ENCODE measurements around the gene GRIN3A. TPM values are rescaled to one million over a fixed set of nuclear protein-coding genes. Genes with fewer than 3 reads are reported as not detected.

The GRIN3A gene
- total RNA-seq, 2 donors from 2014 or later = 0.80 to 1.5 TPM

DNA sequence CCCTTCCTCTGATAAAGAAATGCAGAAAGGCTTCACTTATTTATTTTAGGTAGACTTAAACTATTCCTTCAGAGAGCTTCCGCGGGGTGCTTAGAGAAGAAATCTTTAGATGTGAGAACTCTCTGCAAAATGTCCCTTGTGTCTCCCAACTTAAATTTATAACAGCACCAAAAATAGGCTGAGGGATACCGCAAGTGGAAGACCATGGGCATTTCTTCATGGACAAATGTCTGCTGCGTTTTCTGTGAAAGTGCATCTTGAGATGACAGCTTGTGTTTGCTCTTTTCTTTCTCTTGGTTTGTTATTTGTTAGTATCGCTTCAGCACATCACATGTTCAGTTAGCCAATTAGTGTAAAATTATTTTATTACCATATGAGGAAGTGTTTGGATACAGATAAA lies 15.3 kb upstream of the GRIN3A start:
- Histone ChIP-seq H3K4me3 (no peak overlapping the region), H3K27ac (no peak overlapping the region), H3K4me1 (replicated peaks) (no peaks in the 10 kb centered on the region), H3K36me3 (no peaks in the 10 kb centered on the region), H3K9me3 (no peaks in the 10 kb centered on the region), H3K27me3 (replicated peaks; ENCODE audit: insufficient read depth) (no peaks in the 10 kb centered on the region)
- intact Hi-C loops (cut with DNase I) = no loop called here
- DNase-seq (ENCODE audit: low spot score) = no peak
- TF ChIP-seq, protein P1, sequence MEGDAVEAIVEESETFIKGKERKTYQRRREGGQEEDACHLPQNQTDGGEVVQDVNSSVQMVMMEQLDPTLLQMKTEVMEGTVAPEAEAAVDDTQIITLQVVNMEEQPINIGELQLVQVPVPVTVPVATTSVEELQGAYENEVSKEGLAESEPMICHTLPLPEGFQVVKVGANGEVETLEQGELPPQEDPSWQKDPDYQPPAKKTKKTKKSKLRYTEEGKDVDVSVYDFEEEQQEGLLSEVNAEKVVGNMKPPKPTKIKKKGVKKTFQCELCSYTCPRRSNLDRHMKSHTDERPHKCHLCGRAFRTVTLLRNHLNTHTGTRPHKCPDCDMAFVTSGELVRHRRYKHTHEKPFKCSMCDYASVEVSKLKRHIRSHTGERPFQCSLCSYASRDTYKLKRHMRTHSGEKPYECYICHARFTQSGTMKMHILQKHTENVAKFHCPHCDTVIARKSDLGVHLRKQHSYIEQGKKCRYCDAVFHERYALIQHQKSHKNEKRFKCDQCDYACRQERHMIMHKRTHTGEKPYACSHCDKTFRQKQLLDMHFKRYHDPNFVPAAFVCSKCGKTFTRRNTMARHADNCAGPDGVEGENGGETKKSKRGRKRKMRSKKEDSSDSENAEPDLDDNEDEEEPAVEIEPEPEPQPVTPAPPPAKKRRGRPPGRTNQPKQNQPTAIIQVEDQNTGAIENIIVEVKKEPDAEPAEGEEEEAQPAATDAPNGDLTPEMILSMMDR (IDR thresholded peaks at IDR 0.05) = no peak
- TF ChIP-seq POLR2AphosphoS5 (IDR thresholded peaks at IDR 0.05) = no peak
- TF ChIP-seq POLR2A (IDR thresholded peaks at IDR 0.05) = no peak
- 82% methylated on average over 5 of the region's 5 CpGs for WGBS

DNA sequence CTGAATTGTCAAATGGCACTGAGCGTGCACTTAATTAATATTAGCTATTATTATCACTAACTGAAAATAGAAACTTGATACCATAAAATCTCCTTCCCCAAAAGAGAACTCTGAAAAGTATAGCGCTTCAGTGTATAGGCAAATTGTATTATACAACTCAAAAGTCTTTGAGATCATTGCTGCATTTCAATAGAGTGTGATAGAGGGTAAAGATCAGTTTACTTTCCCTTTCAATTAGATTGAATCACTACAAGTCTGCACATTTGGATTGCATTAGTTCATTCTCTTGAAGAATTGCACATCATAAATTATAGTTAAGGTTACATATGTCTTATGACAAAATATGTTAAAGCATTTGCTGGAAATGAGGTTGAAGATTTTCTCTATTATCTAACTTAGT lies 13.4 kb upstream of the GRIN3A start:
- Histone ChIP-seq H3K36me3 (no peaks in the 10 kb centered on the region), H3K27me3 (replicated peaks; ENCODE audit: insufficient read depth) (no peaks in the 10 kb centered on the region), H3K27ac (no peak overlapping the region), H3K4me3 (no peak overlapping the region), H3K9me3 (no peaks in the 10 kb centered on the region), H3K4me1 (replicated peaks) (no peaks in the 10 kb centered on the region)
- intact Hi-C loops (cut with DNase I) = no loop called here
- no peak for TF ChIP-seq POLR2A (IDR thresholded peaks at IDR 0.05)
- TF ChIP-seq POLR2AphosphoS5 (IDR thresholded peaks at IDR 0.05) = no peak
- TF ChIP-seq, protein P1 (IDR thresholded peaks at IDR 0.05) = no peak
- 100% methylated on average over 2 of the region's 2 CpGs for WGBS
- no peak for DNase-seq (ENCODE audit: low spot score)

DNA sequence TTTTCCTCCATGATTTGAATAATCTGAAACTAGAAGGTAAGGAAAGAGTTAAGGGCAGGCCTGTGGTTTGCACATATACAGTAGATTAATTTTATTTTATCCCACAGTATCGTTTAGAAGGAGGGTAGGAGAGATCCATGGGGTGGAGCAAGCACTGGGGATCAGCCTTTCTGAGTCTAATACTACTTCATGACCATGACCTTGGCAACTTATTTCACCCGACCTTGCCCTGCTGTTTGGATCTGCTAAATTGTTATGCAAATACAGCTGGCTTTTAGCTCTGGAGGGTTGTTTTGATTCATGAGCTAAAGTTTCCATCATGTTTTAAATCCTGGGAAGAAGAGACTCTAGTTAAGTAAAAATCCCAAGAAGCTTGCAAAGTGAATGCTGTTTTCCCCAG lies 864 bp upstream of the GRIN3A start:
- TF ChIP-seq, protein P1 (IDR thresholded peaks at IDR 0.05) = no peak
- no peak for TF ChIP-seq POLR2AphosphoS5 (IDR thresholded peaks at IDR 0.05)
- no peak for TF ChIP-seq POLR2A (IDR thresholded peaks at IDR 0.05)
- no peaks in the 10 kb centered on the region for H3K4me1 ChIP-seq (replicated peaks)
- intact Hi-C loops (cut with DNase I) = loop anchor here (10.0 kb wide), 1 partner anchor 135 kb away; no protein-coding TSS in a partner anchor
- DNase-seq (ENCODE audit: low spot score) = no peak
- whole genome bisulfite sequencing = 27% methylated on average over 2 of the region's 2 CpGs
- H3K27ac ChIP-seq = no peak overlapping the region
- no peaks in the 10 kb centered on the region for H3K9me3 ChIP-seq
- no peaks in the 10 kb centered on the region for H3K36me3 ChIP-seq
- H3K27me3 ChIP-seq (replicated peaks; ENCODE audit: insufficient read depth) = peaks cover 14% of the 10 kb centered on the region
- no peak overlapping the region for H3K4me3 ChIP-seq

DNA sequence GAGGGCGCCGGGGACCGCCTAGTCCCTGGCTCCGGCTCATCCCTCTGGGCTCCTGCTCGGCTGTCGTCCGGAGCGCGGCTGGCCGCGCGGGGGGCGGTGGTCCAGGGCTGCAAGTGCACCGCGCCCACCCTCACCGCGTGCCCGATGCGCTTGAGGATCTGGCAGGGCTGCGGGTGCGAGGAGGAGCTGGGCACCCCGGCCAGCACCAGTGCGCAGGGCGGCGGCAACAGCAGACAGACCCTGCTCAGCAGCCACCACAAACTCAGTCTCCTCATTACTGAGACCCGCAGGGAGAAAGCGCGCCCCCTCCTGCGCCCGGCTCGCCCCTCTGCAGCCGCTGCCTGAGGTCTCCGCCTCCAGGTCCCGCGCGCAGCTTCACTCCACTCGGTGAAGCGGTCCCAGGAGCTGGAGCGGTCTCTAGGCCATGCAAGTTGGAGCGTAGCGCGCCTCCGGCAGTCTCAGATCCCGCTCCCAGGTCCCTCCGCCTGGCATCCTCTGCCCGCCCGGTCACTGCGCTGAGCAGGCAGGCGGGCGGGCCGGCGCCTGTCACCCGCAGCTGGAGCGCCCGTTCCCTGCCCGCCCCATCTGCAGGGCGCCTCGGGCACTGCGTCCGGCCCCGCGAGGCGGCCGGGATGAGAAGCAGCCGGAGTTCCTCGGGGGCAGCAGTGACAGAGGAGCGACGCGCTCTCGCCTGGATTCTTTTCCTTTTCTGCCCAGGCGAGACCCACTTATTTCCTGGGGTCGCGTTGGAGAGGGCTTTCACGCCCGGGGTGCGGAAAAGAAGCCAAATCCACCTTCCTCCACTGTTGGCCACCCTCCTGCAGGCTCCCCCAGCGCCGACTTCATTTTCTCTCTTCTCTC lies 512 bp downstream of the GRIN3A start:
- peaks cover 14% of the 10 kb centered on the region for H3K27me3 ChIP-seq (replicated peaks; ENCODE audit: insufficient read depth)
- intact Hi-C loops (cut with DNase I) = loop anchor here (10.0 kb wide), 1 partner anchor 133 kb away; no protein-coding TSS in a partner anchor

More for the DNA sequence above, 512 bp downstream of the GRIN3A start:
- H3K4me3 ChIP-seq = peak overlapping the region; percentile 20 to 38
- no peak for TF ChIP-seq POLR2AphosphoS5 (IDR thresholded peaks at IDR 0.05)
- TF ChIP-seq, protein P1 (IDR thresholded peaks at IDR 0.05) = peak in 1 of 4 experiments; percentile 15
- H3K4me1 ChIP-seq (replicated peaks) = no peaks in the 10 kb centered on the region
- no peaks in the 10 kb centered on the region for H3K9me3 ChIP-seq
- 3% methylated on average over 37 of the region's 78 CpGs for WGBS
- DNase-seq (ENCODE audit: low spot score) = no peak
- no peak overlapping the region for H3K27ac ChIP-seq
- no peaks in the 10 kb centered on the region for H3K36me3 ChIP-seq
